BLaER1 (cell line): ENCODE results near the gene DAZAP1.

Experiments used
- H3K27ac ChIP-seq: shearing (Covaris generic); formaldehyde crosslinking; 2 replicates; pipeline ENCODE4 v1.8.1; 2022
- H3K27me3 ChIP-seq: shearing (Covaris generic); formaldehyde crosslinking; 2 replicates; pipeline ENCODE4 v1.8.1; 2022
- H3K36me3 ChIP-seq: shearing (Covaris generic); formaldehyde crosslinking; 2 replicates; pipeline ENCODE4 v1.8.1; 2022
- H3K4me1 ChIP-seq: shearing (Covaris generic); formaldehyde crosslinking; 2 replicates; pipeline ENCODE4 v1.8.1; 2022
- H3K4me2 ChIP-seq: shearing (Covaris generic); formaldehyde crosslinking; 2 replicates; pipeline ENCODE4 v1.8.1; 2022
- H3K4me3 ChIP-seq: shearing (Covaris generic); formaldehyde crosslinking; 2 replicates; pipeline ENCODE4 v1.8.1; 2022
- H3K9ac ChIP-seq: shearing (Covaris generic); formaldehyde crosslinking; 2 replicates; pipeline ENCODE4 v1.8.1; 2022
- H3K9me3 ChIP-seq: shearing (Covaris generic); formaldehyde crosslinking; 2 replicates; pipeline ENCODE4 v1.8.1; 2022
- H4K20me1 ChIP-seq: shearing (Covaris generic); formaldehyde crosslinking; 2 replicates; pipeline ENCODE4 v1.8.1; 2022
- Cebpa-rat ChIP-seq: shearing (Covaris generic); IDR thresholded peaks from 2 replicates; pipeline ENCODE4 v1.8.1; 2022

DAZAP1 gene

DNA sequence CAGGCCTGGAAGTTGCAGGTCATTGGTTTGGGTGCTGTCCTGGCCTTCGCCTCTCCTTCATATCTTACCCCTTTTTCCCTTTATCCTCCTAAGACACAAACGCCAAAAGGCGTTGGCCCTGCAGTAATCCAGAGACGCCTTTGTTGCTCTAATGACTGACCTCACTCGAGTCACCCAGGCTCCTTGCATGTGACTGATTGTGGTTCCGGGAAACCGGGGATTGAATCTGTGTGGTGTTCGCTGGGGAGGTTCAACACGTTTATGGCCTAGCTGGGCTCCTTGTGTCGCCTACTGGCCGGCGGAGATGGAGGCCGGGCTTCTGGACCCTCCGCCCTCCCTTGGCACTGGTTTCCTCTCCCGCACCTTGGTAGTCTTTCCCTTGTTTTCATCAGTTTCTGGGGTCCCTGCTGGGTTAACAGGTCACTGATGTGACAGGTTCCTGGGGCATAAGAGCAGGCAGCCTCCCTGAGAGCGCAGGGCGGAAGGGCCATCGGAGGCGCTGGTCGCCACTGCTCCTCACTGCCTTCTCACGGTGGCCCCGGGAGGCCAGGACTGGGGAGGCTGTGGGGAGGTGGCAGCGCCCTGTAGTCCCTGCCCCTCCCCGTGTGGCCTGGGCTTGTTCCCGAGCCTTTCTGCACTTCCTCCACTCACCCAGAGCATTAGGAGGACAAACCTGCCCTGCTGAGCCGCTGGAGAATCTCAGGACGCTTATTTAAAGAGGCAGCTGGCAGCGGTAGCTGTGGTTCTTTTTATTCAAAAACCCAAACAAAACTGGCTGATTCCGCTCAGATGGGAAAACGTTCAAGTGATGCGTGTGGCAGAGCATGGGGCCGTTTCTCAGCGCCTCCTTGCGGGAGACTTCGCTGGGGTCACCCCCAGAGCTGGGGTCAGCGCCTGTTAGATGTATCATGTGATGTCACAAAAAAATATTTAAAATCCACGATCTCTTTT is 41.8 kb upstream of the DAZAP1 start:
- peak overlapping the region; percentile 99 for H3K4me2 ChIP-seq
- no peaks in the 10 kb centered on the region for H3K27me3 ChIP-seq
- peaks cover 2% of the 10 kb centered on the region; the same call in 1 of the 2 replicates for H4K20me1 ChIP-seq
- H3K27ac ChIP-seq, result peak overlapping the region; percentile 86
- peaks cover 100% of the 10 kb centered on the region for H3K4me1 ChIP-seq
- peaks cover 35% of the 10 kb centered on the region for H3K36me3 ChIP-seq
- H3K4me3 ChIP-seq, result no peak overlapping the region
- no peaks in the 10 kb centered on the region for H3K9me3 ChIP-seq
- TF ChIP-seq Cebpa-rat, result no peak
- peak overlapping the region; percentile 72 for H3K9ac ChIP-seq

DNA sequence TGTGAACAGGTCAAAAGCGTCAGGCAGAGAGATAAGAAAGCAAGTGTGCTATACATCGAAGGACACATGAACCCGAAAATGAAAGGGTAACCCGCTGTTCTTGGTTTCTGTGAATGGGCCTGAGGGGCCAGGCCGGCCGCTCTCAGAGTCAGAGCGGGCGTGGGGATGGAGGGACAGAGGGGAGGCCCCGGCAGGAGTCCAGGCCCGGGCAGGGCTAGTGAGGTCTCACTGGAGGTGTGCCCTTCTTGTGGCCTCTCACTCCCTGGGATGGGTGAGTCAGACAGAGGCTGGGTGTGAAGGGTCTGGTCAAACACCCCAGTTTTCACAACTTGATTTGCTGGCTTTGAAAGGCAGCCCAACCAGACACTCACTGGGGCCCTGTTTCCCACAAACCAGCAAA is 41.1 kb upstream of the DAZAP1 start:
- peaks cover 33% of the 10 kb centered on the region for H3K36me3 ChIP-seq
- H3K4me1 ChIP-seq, result peaks cover 100% of the 10 kb centered on the region
- no peak for TF ChIP-seq Cebpa-rat
- peak overlapping the region; percentile 86 for H3K27ac ChIP-seq
- peak overlapping the region; percentile 99 for H3K4me2 ChIP-seq
- H3K27me3 ChIP-seq, result no peaks in the 10 kb centered on the region
- peak overlapping the region; percentile 72 for H3K9ac ChIP-seq
- no peaks in the 10 kb centered on the region; the same call in 1 of the 2 replicates for H4K20me1 ChIP-seq
- no peaks in the 10 kb centered on the region for H3K9me3 ChIP-seq
- no peak overlapping the region for H3K4me3 ChIP-seq

DNA sequence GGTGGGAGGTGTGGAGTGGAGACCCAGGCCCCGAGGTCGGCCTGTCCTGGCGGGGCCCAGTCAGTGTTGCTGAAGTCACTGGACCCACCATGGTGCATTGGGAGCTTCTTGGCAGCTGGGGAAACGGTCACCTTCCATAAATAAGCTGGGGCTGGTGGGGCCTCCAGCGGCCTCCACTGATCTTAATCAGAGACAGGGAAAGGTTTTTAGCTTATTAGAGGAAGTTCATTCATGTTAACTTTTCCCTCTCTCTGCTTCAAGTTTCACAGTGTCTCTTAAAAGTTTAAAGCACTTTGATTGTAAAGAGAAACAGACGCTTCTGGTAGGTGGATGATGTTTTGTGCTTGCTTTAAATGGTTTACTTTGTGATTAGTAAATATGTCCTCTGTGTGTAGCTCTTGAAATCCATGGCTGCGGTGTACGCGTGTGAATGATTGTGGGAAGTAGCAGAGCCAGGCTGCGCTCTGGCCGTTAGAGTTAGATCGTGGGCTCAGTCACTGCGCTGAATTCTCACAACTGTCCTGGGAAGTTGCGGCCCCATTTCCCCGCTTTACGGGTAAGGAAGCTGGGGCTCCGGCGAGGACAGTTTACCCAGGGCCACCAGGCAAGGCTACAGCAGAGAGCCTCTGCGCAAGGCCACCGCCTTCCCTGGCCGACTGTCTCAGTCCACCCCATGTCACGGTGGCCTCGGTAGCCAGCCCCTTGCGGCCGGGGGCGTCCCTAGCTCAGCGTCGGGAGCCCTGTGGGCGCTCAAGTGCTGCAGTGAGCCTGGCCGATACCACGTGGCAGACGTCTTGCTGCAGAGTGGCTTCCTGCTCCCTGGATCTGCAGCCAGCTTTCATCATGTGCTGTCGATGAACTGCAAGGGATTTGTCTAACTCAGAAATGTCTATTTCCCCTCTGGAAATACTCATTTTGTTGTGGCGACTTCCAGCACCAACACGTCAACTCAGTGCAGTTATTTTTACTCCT is 40.2 kb upstream of the DAZAP1 start:
- no peak; the same call in 1 of the 2 replicates for TF ChIP-seq Cebpa-rat
- Histone ChIP-seq H3K27me3 (no peaks in the 10 kb centered on the region), H3K4me2 (peak overlapping the region; percentile 99), H3K4me1 (peaks cover 100% of the 10 kb centered on the region), H3K9me3 (no peaks in the 10 kb centered on the region), H3K36me3 (peaks cover 33% of the 10 kb centered on the region), H4K20me1 (no peaks in the 10 kb centered on the region; the same call in 1 of the 2 replicates), H3K9ac (peak overlapping the region; percentile 72), H3K4me3 (no peak overlapping the region), H3K27ac (peak overlapping the region; percentile 86)

DNA sequence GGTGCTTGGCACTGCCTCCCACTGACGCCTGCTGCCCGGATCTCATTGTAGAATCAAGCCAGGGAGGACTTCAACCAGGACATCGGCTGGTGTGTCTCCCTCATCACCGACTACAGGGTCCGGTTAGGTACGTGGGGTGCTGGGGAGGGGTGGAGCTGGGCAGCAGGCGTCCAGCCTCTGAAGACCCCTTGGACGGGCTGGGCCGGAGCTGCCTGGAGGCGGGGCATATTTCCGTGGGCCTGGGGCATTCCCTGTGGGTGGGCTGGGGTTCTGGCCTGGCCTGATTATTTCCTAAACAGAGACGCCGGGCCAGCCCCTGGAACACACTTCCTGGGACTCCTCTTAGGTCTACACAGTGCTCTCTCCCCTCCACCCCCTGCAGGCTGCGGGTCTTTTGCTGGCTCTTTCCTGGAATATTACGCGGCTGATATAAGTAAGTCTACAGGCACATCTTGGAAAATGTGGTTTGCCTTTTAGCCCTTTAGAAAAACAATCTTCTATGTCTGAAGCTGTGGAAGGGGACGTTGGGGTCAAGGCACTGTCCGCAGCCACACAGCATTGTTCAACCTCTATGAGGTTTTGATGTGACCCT is 38.1 kb upstream of the DAZAP1 start:
- Histone ChIP-seq H4K20me1 (no peaks in the 10 kb centered on the region), H3K9ac (no peak overlapping the region), H3K4me2 (peak overlapping the region; percentile 99), H3K4me1 (peaks cover 80% of the 10 kb centered on the region), H3K27ac (no peak overlapping the region), H3K9me3 (no peaks in the 10 kb centered on the region), H3K4me3 (no peak overlapping the region), H3K27me3 (no peaks in the 10 kb centered on the region), H3K36me3 (peaks cover 48% of the 10 kb centered on the region)
- no peak for TF ChIP-seq Cebpa-rat

DNA sequence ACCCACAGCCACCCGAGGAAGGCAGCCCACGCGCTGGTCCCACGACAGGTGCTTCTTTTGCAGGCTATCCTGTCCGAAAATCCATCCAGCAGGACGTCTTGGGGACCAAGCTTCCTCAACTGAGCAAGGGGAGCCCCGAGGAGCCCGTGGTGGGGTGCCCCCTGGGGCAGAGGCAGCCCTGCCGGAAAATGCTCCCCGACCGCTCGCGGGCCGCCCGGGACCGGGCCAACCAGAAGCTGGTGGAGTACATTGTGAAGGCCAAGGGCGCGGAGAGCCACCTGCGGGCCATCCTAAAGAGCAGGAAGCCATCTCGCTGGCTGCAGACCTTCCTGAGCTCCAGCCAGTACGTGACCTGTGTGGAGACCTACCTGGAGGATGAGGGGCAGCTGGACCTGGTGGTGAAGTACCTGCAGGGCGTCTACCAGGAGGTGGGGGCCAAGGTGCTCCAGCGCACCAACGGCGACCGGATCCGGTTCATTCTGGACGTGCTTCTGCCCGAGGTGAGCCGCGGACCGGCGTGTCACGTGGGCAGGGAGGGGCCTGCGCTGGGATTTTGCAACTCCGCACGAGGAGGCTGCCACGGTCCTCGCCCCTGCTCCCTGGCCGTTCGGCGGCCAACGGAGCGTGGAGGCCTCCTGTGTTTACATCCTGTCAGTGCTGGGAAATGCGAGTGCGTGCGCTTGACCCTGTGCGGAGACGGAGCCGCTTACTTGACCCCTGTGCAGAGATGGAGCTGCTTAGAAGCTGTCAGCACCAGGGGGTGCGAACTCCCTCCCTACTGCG is 36.6 kb upstream of the DAZAP1 start:
- peak; percentile 67; the same call in 1 of the 2 replicates for TF ChIP-seq Cebpa-rat
- Histone ChIP-seq H3K4me1 (peaks cover 68% of the 10 kb centered on the region), H3K36me3 (peaks cover 55% of the 10 kb centered on the region), H3K27me3 (no peaks in the 10 kb centered on the region), H3K9me3 (no peaks in the 10 kb centered on the region), H4K20me1 (no peaks in the 10 kb centered on the region), H3K27ac (peak overlapping the region; percentile 66), H3K4me2 (peak overlapping the region; percentile 99), H3K4me3 (peak overlapping the region; percentile 52; the same call in 1 of the 2 replicates), H3K9ac (peak overlapping the region; percentile 56)

DNA sequence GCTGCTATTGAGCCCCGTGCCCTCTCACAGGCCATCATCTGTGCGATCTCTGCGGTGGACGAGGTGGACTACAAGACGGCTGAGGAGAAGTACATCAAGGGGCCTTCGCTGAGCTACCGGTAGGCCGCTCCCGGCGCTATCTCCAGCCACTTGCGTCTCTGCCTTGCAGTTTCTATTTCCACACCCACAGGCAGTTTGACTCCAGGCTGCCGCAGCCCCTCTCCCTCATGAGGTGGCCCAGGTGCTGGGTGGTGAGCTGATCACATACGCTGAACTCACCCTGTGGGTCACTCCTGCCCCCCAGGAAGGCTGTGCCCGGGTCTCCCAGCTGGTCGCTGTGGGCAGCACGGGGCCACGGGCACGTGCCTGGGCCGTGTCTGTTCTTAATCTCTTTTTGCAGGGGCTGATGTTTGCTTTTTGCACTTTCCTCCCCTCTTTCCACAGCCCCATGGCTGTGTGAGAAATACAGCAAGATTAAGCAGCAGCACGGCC is 34.3 kb upstream of the DAZAP1 start:
- Histone ChIP-seq H3K4me3 (no peak overlapping the region), H4K20me1 (peaks cover 12% of the 10 kb centered on the region; the same call in 1 of the 2 replicates), H3K27me3 (no peaks in the 10 kb centered on the region), H3K27ac (no peak overlapping the region), H3K4me1 (peaks cover 46% of the 10 kb centered on the region), H3K4me2 (no peak overlapping the region), H3K9ac (0 out of 2 replicates have a peak overlapping the region, but pooled peaks have one; percentile 7), H3K9me3 (no peaks in the 10 kb centered on the region), H3K36me3 (peaks cover 66% of the 10 kb centered on the region)
- TF ChIP-seq Cebpa-rat, result no peak

DNA sequence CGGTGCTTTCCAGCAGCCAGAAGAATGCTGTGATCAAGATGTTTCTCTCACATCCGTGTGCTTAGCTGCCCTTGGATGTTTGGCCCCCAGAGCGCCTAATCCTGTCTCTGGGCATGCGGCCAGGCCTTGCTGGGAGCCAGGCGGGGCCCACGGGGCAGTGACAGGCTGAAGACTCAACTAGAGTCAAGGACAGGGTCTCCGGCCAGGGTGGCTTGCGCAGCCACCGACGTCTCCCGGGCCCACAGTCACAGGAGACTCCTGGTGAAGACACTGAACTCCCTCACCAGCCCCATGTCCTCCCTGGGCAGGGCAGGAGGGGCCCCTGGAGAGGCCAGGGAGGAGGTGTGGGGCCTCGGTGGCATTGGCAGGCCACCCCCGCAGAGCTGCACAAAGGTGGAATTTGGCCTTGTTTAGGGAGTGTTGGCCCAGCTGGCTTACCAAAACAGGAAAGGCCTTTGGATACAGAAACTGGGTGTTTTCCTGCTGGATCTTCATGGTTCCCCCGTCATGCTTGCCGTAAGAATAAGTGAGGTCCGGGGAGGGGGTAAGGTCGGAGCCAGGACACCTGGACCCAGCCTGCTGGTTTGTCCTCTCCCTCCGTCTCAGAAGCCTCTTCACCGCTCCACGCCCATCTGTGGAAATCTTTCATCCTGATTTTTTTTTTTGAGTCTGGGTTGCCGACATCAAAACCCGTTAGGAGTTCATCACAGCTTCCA is 33.7 kb upstream of the DAZAP1 start:
- H3K9me3 ChIP-seq, result no peaks in the 10 kb centered on the region
- H3K4me1 ChIP-seq, result peaks cover 40% of the 10 kb centered on the region
- H3K9ac ChIP-seq, result 0 out of 2 replicates have a peak overlapping the region, but pooled peaks have one; percentile 7
- H3K36me3 ChIP-seq, result peaks cover 69% of the 10 kb centered on the region
- no peak for TF ChIP-seq Cebpa-rat
- no peak overlapping the region for H3K4me2 ChIP-seq
- H3K27ac ChIP-seq, result no peak overlapping the region
- H3K4me3 ChIP-seq, result no peak overlapping the region
- H3K27me3 ChIP-seq, result no peaks in the 10 kb centered on the region
- peaks cover 13% of the 10 kb centered on the region; the same call in 1 of the 2 replicates for H4K20me1 ChIP-seq

DNA sequence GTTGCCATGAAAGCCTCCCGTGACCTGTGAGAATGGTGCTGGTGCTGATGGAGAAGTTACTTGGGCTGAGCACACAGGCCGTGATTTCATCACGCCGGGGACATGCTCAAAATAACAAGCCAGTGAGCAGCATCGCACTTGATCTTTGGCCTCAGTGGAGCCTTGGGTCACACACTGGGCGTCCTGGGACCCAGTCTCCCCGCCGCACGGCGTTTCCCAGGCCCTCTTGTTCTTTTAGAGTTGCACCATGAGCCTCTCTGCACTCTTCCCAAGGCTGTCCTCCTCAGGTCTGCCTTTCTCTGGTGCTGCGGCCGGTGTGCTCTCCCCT is 33.2 kb upstream of the DAZAP1 start:
- Histone ChIP-seq H3K27ac (no peak overlapping the region), H3K4me1 (peaks cover 35% of the 10 kb centered on the region), H3K9me3 (no peaks in the 10 kb centered on the region), H3K4me3 (no peak overlapping the region), H3K4me2 (no peak overlapping the region), H4K20me1 (peaks cover 18% of the 10 kb centered on the region; the same call in 1 of the 2 replicates), H3K36me3 (peaks cover 64% of the 10 kb centered on the region), H3K27me3 (no peaks in the 10 kb centered on the region), H3K9ac (no peak overlapping the region)
- TF ChIP-seq Cebpa-rat, result no peak
